Measurements from ENCODE around the gene ADGRF3. TPM values are rescaled to one million over a fixed set of nuclear protein-coding genes. Genes with fewer than 3 reads are reported as not detected.
"Not testable (repeated sequence)": the region's sequence is repeated elsewhere in the genome, so short reads cannot be mapped to it uniquely, and the experiment has no call there.

Gene ADGRF3
- total and polyA plus RNA-seq, 2 of the 8 experiments (the other 6 are each of a cell fraction or from before 2014, with no cell fraction given): 0.54 to 0.69 TPM

- H3K79me2 ChIP-seq (ENCODE audit: control insufficient read depth in 1 of 2, insufficient read depth in 2 of 2, low read length in 2 of 2); H2BK15ac ChIP-seq (ENCODE audit: low read length); H3K23ac ChIP-seq (ENCODE audit: insufficient read length); H2AK5ac ChIP-seq (ENCODE audit: low read depth, low read length); H3K27ac ChIP-seq (ENCODE audit: low read depth, low read length); H2AFZ ChIP-seq (ENCODE audit: low read length); H3K56ac ChIP-seq (replicated peaks; ENCODE audit: insufficient read length, low read depth, low read length); H3K27me3 ChIP-seq (replicated peaks in 1 of 4; ENCODE audit: control insufficient read depth in 3 of 4, extremely low read depth in 1 of 4, insufficient read depth in 3 of 4, low read length in 3 of 4); H2BK5ac ChIP-seq (ENCODE audit: low read depth, low read length); H2BK20ac ChIP-seq (ENCODE audit: low read length); H3K14ac ChIP-seq (ENCODE audit: insufficient read length); H3K4ac ChIP-seq (replicated peaks; ENCODE audit: insufficient read length, low read depth, low read length); H3K4me2 ChIP-seq (ENCODE audit: insufficient read depth in 1 of 2, low read depth in 2 of 2, low read length in 2 of 2); H3K4me1 ChIP-seq (replicated peaks in 1 of 4; ENCODE audit: control insufficient read depth in 3 of 4, insufficient read depth in 4 of 4, low read length in 3 of 4); H3K9ac ChIP-seq (replicated peaks in 1 of 4; ENCODE audit: extremely low read depth in 1 of 4, low read depth in 3 of 4, low read length in 3 of 4); H3K18ac ChIP-seq (ENCODE audit: extremely low read depth, low read length); H3K79me1 ChIP-seq (ENCODE audit: low read depth, low read length); H3K23me2 ChIP-seq (ENCODE audit: low read depth, low read length); H4K20me1 ChIP-seq (replicated peaks in 1 of 2; ENCODE audit: control insufficient read depth in 1 of 2, insufficient read depth in 2 of 2, low read length in 2 of 2); H3K4me3 ChIP-seq (ENCODE audit: extremely low read depth in 1 of 4, insufficient read depth in 2 of 4, low read depth in 3 of 4, low read length in 4 of 4); H4K8ac ChIP-seq (ENCODE audit: extremely low read depth, insufficient read depth, low read length); H2BK120ac ChIP-seq (replicated peaks; ENCODE audit: low read depth, low read length); H4K91ac ChIP-seq (replicated peaks; ENCODE audit: insufficient read length, low read length); H3K9me3 ChIP-seq (ENCODE audit: insufficient read depth in 2 of 2, low read depth in 1 of 2, low read length in 1 of 2); H4K5ac ChIP-seq (ENCODE audit: insufficient read length, low read depth, low read length); FAIRE-seq; POLR2A ChIA-PET (ENCODE audit: partially characterized antibody); CTCF ChIA-PET (ENCODE audit: partially characterized antibody); H2BK12ac ChIP-seq (ENCODE audit: low read depth, low read length); DNase-seq (ENCODE audit: low read depth in 1 of 2, low spot score in 2 of 2): not testable (repeated sequence)
- peaks cover 2 to 41% (median 24%) of the 10 kb centered on the region in 4 experiments; a peak in 7 of 8 replicates for H3K36me3 ChIP-seq (ENCODE audit: control insufficient read depth in 2 of 4, insufficient read depth in 4 of 4, low read length in 3 of 4)
- WGBS, 2 experiments (ENCODE audit: extremely low coverage in 1 of 2, insufficient coverage in 1 of 2, insufficient read length in 1 of 2, insufficient replicate concordance in 2 of 2, low coverage in 1 of 2, low lambda C conversion rate in 2 of 2, missing lambda C conversion rate in 1 of 2): no CpG with 5 or more reads among the region's 31 CpGs
These were observed 24.3 kb upstream of the ADGRF3 start for GRCh38 chr2:26370909-26371308.

- H3K4ac ChIP-seq (replicated peaks; ENCODE audit: insufficient read length, low read depth, low read length); H4K5ac ChIP-seq (ENCODE audit: insufficient read length, low read depth, low read length); H3K23ac ChIP-seq (ENCODE audit: insufficient read length); H2BK120ac ChIP-seq (replicated peaks; ENCODE audit: low read depth, low read length); H2BK12ac ChIP-seq (ENCODE audit: low read depth, low read length); H4K20me1 ChIP-seq (replicated peaks in 1 of 2; ENCODE audit: control insufficient read depth in 1 of 2, insufficient read depth in 2 of 2, low read length in 2 of 2); H2BK5ac ChIP-seq (ENCODE audit: low read depth, low read length); H3K27ac ChIP-seq (ENCODE audit: low read depth, low read length); H3K14ac ChIP-seq (ENCODE audit: insufficient read length); H2AK5ac ChIP-seq (ENCODE audit: low read depth, low read length); H3K23me2 ChIP-seq (ENCODE audit: low read depth, low read length); H2BK20ac ChIP-seq (ENCODE audit: low read length); H3K9me3 ChIP-seq (ENCODE audit: insufficient read depth in 2 of 2, low read depth in 1 of 2, low read length in 1 of 2); H3K18ac ChIP-seq (ENCODE audit: extremely low read depth, low read length); H3K4me2 ChIP-seq (ENCODE audit: insufficient read depth in 1 of 2, low read depth in 2 of 2, low read length in 2 of 2); H3K4me1 ChIP-seq (replicated peaks in 1 of 4; ENCODE audit: control insufficient read depth in 3 of 4, insufficient read depth in 4 of 4, low read length in 3 of 4); H4K91ac ChIP-seq (replicated peaks; ENCODE audit: insufficient read length, low read length); H3K4me3 ChIP-seq (ENCODE audit: extremely low read depth in 1 of 4, insufficient read depth in 2 of 4, low read depth in 3 of 4, low read length in 4 of 4); H2AFZ ChIP-seq (ENCODE audit: low read length); CTCF ChIA-PET (ENCODE audit: partially characterized antibody); POLR2A ChIA-PET (ENCODE audit: partially characterized antibody); H3K79me1 ChIP-seq (ENCODE audit: low read depth, low read length); DNase-seq (ENCODE audit: low read depth in 1 of 2, low spot score in 2 of 2); H3K27me3 ChIP-seq (replicated peaks in 1 of 4; ENCODE audit: control insufficient read depth in 3 of 4, extremely low read depth in 1 of 4, insufficient read depth in 3 of 4, low read length in 3 of 4); H3K79me2 ChIP-seq (ENCODE audit: control insufficient read depth in 1 of 2, insufficient read depth in 2 of 2, low read length in 2 of 2); H4K8ac ChIP-seq (ENCODE audit: extremely low read depth, insufficient read depth, low read length); H3K9ac ChIP-seq (replicated peaks in 1 of 4; ENCODE audit: extremely low read depth in 1 of 4, low read depth in 3 of 4, low read length in 3 of 4); H3K56ac ChIP-seq (replicated peaks; ENCODE audit: insufficient read length, low read depth, low read length); H2BK15ac ChIP-seq (ENCODE audit: low read length); FAIRE-seq: not testable (repeated sequence)
- 79% methylated on average over 2 of the region's 2 CpGs; no CpG with 5 or more reads in 1 of the 2 experiments for WGBS, 2 experiments (ENCODE audit: extremely low coverage in 1 of 2, insufficient coverage in 1 of 2, insufficient read length in 1 of 2, insufficient replicate concordance in 2 of 2, low coverage in 1 of 2, low lambda C conversion rate in 2 of 2, missing lambda C conversion rate in 1 of 2)
- H3K36me3 ChIP-seq (ENCODE audit: control insufficient read depth in 2 of 4, insufficient read depth in 4 of 4, low read length in 3 of 4): peaks cover 0 to 32% (median 18%) of the 10 kb centered on the region in 4 experiments; a peak in 6 of 8 replicates
These were observed 23.1 kb upstream of the ADGRF3 start for GRCh38 chr2:26369664-26370063.
